AG04450 (cell line): ENCODE results near the gene GRIPAP1. TPM values are rescaled to one million over a fixed set of nuclear protein-coding genes. Genes with fewer than 3 reads are reported as not detected.

Source experiments
- CTCF ChIA-PET: fragments of 300-600, 350-600 bp; formaldehyde crosslinking; extraction: SDS; loops from one replicate; lab custom pipeline; 2022; ENCODE audit warnings: antibody characterized with exemption, inconsistent platforms; lab: Charles Lee
- POLR2A ChIA-PET: fragments of 350-600 bp; formaldehyde crosslinking; extraction: SDS; loops from one replicate; lab custom pipeline; 2021; ENCODE audit warnings: antibody characterized with exemption, inconsistent platforms; lab: Yijun Ruan, JAX
- DNase-seq: peaks from one replicate; pipeline ENCODE4 v3.0.0-alpha.2; 2011; ENCODE audit warnings: low read depth, low spot score
- H3K27ac ChIP-seq: one replicate; pipeline ENCODE4 v1.5.1; 2012; ENCODE audit warnings: low read depth, low read length, control low read depth
- H3K27me3 ChIP-seq: one replicate; pipeline ENCODE4 v1.6.0; 2012; ENCODE audit warnings: low read length; ENCODE audit not compliant: control insufficient read depth, insufficient read depth
- H3K4me3 ChIP-seq: 2 replicates; pipeline ENCODE4 v1.5.1; 2011; ENCODE audit warnings: mild to moderate bottlenecking, low read depth, low read length, control low read depth
- H3K9me3 ChIP-seq: 2 replicates; pipeline ENCODE4 v1.5.1; 2012; ENCODE audit warnings: low read length; ENCODE audit not compliant: control insufficient read depth, insufficient read depth
- polyA plus RNA-seq: library from polyadenylated mRNA; depleted of rRNA; stranded (reverse); fragments of >200 nt; gene quantifications from 2 replicates; pipeline ENCODE4 v1.2.3, GENCODE V29; 2011
- TF ChIP-seq, protein P1 (sequence below): IDR thresholded peaks from 2 replicates; pipeline ENCODE4 v1.5.1; 2011; ENCODE audit warnings: low read depth, low read length, control low read depth, inconsistent platforms

The GRIPAP1 gene
- polyA plus RNA-seq, 1 experiment = 24.3 TPM

DNA sequence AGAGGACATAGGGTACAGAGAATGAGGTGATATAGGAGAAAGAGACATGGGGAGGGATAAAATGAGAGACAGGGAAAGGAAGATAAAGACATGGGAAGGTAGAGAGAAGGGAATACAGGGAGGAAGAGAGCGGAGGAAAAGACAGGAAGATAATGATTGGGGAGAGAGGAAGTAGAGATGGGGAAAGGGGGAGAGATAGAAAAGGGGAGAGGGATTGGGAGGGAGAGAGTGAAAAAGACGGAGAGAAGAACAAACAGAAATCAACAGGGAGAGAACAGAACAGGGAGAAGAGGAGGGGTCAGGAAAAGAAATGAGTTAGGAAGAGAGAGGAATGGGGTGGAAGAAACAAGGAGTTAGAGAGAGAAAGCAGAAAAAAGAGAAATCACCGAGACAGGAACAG, 4.6 kb downstream of the GRIPAP1 start:
- POLR2A ChIA-PET = no interaction called here
- CTCF ChIA-PET = no interaction called here
- Histone ChIP-seq H3K27me3 (no peaks in the 10 kb centered on the region), H3K27ac (no peak overlapping the region), H3K9me3 (no peaks in the 10 kb centered on the region), H3K4me3 (no peak overlapping the region)
- TF ChIP-seq, protein P1, sequence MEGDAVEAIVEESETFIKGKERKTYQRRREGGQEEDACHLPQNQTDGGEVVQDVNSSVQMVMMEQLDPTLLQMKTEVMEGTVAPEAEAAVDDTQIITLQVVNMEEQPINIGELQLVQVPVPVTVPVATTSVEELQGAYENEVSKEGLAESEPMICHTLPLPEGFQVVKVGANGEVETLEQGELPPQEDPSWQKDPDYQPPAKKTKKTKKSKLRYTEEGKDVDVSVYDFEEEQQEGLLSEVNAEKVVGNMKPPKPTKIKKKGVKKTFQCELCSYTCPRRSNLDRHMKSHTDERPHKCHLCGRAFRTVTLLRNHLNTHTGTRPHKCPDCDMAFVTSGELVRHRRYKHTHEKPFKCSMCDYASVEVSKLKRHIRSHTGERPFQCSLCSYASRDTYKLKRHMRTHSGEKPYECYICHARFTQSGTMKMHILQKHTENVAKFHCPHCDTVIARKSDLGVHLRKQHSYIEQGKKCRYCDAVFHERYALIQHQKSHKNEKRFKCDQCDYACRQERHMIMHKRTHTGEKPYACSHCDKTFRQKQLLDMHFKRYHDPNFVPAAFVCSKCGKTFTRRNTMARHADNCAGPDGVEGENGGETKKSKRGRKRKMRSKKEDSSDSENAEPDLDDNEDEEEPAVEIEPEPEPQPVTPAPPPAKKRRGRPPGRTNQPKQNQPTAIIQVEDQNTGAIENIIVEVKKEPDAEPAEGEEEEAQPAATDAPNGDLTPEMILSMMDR = no peak
- no peak for DNase-seq

DNA sequence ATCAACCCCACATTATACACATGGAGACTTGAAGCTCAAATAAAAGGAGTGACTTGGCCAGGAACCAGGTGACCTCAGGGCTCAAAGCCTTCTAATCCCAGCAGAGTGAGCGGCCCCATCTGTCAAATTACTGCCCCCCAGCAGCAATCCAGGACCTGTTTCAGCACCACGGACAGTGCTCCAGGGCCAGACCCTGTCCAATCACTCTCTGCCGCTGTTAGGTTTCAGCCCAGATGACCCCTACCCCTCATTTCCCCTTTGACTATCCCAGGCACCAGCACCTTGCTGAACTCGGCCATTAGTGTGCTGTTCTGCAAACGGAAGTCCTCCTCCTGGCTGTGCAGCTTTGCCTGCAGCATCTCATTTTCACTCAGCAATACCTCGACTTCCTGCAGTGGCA, 5.1 kb downstream of the GRIPAP1 start:
- H3K27ac ChIP-seq = no peak overlapping the region

DNA sequence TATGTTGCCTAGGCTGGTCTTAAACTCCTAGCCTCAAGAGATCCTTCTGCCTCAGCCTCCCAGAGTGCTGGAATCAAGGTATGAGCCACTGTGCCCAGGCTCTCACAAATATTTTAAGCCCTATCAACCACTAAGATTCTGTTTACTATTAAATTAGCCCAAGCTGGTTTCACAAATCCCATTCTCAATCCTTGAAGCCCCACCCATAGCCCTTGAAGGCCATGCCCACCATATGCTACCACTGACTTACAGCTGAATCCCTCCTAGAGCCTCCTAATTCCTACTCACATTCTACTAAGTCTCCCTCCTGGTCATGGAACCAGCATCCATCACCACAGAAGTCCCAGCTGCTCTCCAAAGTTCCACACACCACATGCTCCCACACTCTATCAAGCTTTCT, 9.7 kb downstream of the GRIPAP1 start:
- Histone ChIP-seq H3K27ac (no peak overlapping the region), H3K4me3 (no peak overlapping the region), H3K27me3 (no peaks in the 10 kb centered on the region), H3K9me3 (no peaks in the 10 kb centered on the region)
- no peak for DNase-seq
- ChIA-PET POLR2A (no interaction called here), CTCF (no interaction called here)
- TF ChIP-seq, protein P1 = no peak

More for the DNA sequence above, 5.1 kb downstream of the GRIPAP1 start:
- CTCF ChIA-PET = no interaction called here
- no peaks in the 10 kb centered on the region for H3K9me3 ChIP-seq
- H3K4me3 ChIP-seq = no peak overlapping the region
- DNase-seq = no peak
- TF ChIP-seq, protein P1 = no peak
- POLR2A ChIA-PET = no interaction called here
- no peaks in the 10 kb centered on the region for H3K27me3 ChIP-seq

DNA sequence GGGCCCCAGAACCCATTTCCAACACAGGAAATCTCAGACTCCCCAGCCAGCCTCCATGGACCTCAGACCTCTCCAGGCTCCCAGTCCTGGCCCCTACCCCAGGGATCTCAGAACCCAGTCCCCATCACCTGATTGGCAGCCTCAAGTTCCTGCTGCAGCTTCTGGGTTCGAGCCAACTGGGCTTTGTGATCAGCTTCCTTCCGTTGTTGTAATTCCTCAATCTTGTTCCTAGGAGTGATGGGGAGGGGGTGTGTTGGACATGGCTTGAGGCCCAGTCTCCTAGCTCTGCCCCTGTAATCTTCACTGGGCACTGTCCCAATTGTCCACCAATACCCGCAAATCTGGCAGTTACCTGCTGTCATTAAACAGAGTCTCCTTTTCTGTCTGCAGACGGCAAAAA, 12.6 kb downstream of the GRIPAP1 start:
- Histone ChIP-seq H3K27ac (no peak overlapping the region), H3K4me3 (no peak overlapping the region), H3K9me3 (no peaks in the 10 kb centered on the region), H3K27me3 (no peaks in the 10 kb centered on the region)
- no peak for DNase-seq
- TF ChIP-seq, protein P1 = no peak
- ChIA-PET POLR2A (no interaction called here), CTCF (no interaction called here)

DNA sequence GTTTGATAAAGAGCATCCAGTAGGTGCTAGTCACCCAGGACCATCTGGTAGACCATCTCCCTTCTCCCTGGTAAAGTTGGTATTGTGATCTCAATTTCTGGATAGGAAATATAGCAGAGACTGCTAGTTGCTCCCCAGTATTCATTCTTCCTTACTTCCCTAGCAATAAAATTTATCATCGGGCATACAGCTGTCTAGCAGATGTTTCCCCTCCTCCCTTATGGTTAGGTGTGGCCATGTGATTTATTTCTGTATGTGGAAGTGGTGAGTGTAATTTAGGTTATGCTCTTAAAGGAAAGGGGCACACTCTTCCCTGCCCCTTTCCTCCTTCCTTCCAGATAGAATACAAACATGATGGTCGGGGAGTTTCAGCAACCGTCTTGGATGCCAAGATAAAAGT, 18.2 kb downstream of the GRIPAP1 start:
- POLR2A ChIA-PET = no interaction called here

More for the DNA sequence above, 18.2 kb downstream of the GRIPAP1 start:
- no peaks in the 10 kb centered on the region for H3K9me3 ChIP-seq
- H3K27me3 ChIP-seq = no peaks in the 10 kb centered on the region
- CTCF ChIA-PET = no interaction called here
- no peak overlapping the region for H3K4me3 ChIP-seq
- TF ChIP-seq, protein P1 = no peak
- no peak overlapping the region for H3K27ac ChIP-seq
- no peak for DNase-seq
